Heart right ventricle (tissue), 16 donors: ENCODE results near the gene SREBF2. TPM values are rescaled to one million over a fixed set of nuclear protein-coding genes. Genes with fewer than 3 reads are reported as not detected.

Source experiments
- ATAC-seq, 8 donors: fragments of 200-7000 bp; cut with Tn5 transposase; one replicate each; pipeline ENCODE4 v1.9.1; 2020; ENCODE audit warnings: mild to moderate bottlenecking in 8 of 8, moderate library complexity in 8 of 8, moderate number of reproducible peaks in 1 of 8
- DNase-seq, 2 donors: peaks; one replicate each; pipeline ENCODE4 v3.0.0-alpha.2; 2020
- H3K27ac ChIP-seq, 10 donors: fragments of 200-600 bp; sonication (generic) in 2 of 10; one replicate each; pipeline versions ENCODE4 v1.5.0 to v1.8.0; 2020 to 2022; ENCODE audit warnings: mild to moderate bottlenecking in 3 of 10
- H3K27me3 ChIP-seq, 7 donors: fragments of 200-600 bp; one replicate each; pipeline ENCODE4 v1.8.0; 2021 to 2022; ENCODE audit warnings: mild to moderate bottlenecking in 2 of 7
- H3K36me3 ChIP-seq, 9 donors: fragments of 200-600 bp; sonication (generic) in 1 of 9; one replicate each; pipeline versions ENCODE4 v1.5.0 to v1.8.0; 2020 to 2022; ENCODE audit warnings: mild to moderate bottlenecking in 2 of 9
- H3K4me1 ChIP-seq, 9 donors: fragments of 200-600 bp; sonication (generic) in 1 of 9; one replicate each; pipeline versions ENCODE4 v1.5.0 to v1.8.0; 2020 to 2022; ENCODE audit warnings: mild to moderate bottlenecking in 4 of 9
- H3K4me3 ChIP-seq, 10 donors: fragments of 200-600 bp; sonication (generic) in 2 of 10; one replicate each; pipeline versions ENCODE4 v1.5.0 to v1.8.0; 2020 to 2022; ENCODE audit warnings: mild to moderate bottlenecking in 7 of 10, moderate library complexity in 2 of 10
- H3K9me3 ChIP-seq, 11 donors: fragments of 200-600 bp in 10 of 11; sonication (generic) in 2 of 11; one replicate each; pipeline versions ENCODE4 v1.5.0 to v1.8.0; 2013 to 2022; ENCODE audit warnings: mild to moderate bottlenecking in 2 of 11, control low read depth in 1 of 11, moderate library complexity in 1 of 11
- CTCF ChIP-seq, 9 donors: fragments of 200-600 bp; sonication (generic) in 2 of 9; IDR thresholded peaks; one replicate each; pipeline versions ENCODE4 v1.5.0 to v1.8.0; 2021 to 2022; ENCODE audit warnings: antibody characterized with exemption in 9 of 9, mild to moderate bottlenecking in 5 of 9, moderate library complexity in 1 of 9
- WGBS, 2 donors: extraction: QIAGEN DNeasy Blood & Tissue Kit; methylation state at CpG; one replicate each; pipeline ENCODE4 v1.1.7; 2013; ENCODE audit warnings: inconsistent platforms in 1 of 2; 5-methylcytosine and 5-hydroxymethylcytosine counted together
- intact Hi-C, 10 donors: fragments of 100-400 bp; cut with DNase I; formaldehyde crosslinking; loops; one replicate each; pipeline versions ENCODE4 v1.11.1 to v1.14.2; 2022
- polyA plus RNA-seq, 2 donors: library from polyadenylated mRNA; stranded (reverse); fragments of 200-250 nt; gene quantifications; one replicate each; pipeline ENCODE4 v1.2.3, GENCODE V29; 2013
- total RNA-seq, 10 donors: library from RNA; stranded (reverse); fragmentation: NEBNext Ultra II Directional in 3 of 10; extraction: Animal tissue kit (Norgen Biotek cat#: 25700) in 3 of 10; gene quantifications; one replicate each; pipeline versions ENCODE4 v1.2.1 to v1.2.4, GENCODE V29; 2021 to 2023
- donor health status: Arrhythmogenic right ventricular cardiomyopathy.
- donor health status: ischemic (EF 13 %, LVEDD 7.1; RV severe dilation, severe dysfunction).
- donor health status: healthy with polysubstance abuse.
- donor health status: DM: no; HTN: yes; CAD: no.
- donor health status: DM: no; HTN: no; CAD: no.
- donor health status: ischemic (EF 25% LVEDD 6.9; RV normal size, moderate dysfunction).
- donor health status: ischemic (EF 25% LVEDD 5.7; RV mildly dilated, moderate dysfunction).
- donor health status: healthy.
- donor health status: DM: yes; HTN: yes; CAD: no.
- donor health status: Ischemic cardiomyopathy.
- donor health status: ischemic (EF 35%, LVEDD 5.7; RV mildly dilated, moderate dysfunction).
- donor health status: nonischemic (EF 11% LVEDD 7.7; RV severe dilation, severe dysfunction).
- donor health status: DM: yes; HTN: yes; CAD: no.
- donor health status: PGD.
- donor health status: ischemic (EF 29% LVEDD 5.4; RV normal size, mild dysfunction).
- donor health status: nonischemic (EF 23%, LVEDD 6.1; RV moderate dilation, normal function).

Gene SREBF2
- total and polyA plus RNA-seq, 12 donors: 37.5 to 94.3 (median 71.3) TPM

GRCh38 chr22:41888627-41889200 lies 55.8 kb downstream of the SREBF2 start:
- no peaks in the 10 kb centered on the region for H3K9me3 ChIP-seq
- ATAC-seq: no peak
- peaks cover 0 to 33% (median 11%) of the 10 kb centered on the region in 9 donors for H3K4me1 ChIP-seq
- DNase-seq: no peak
- no peak overlapping the region for H3K27ac ChIP-seq
- peaks cover 4 to 100% (median 46%) of the 10 kb centered on the region in 9 donors for H3K36me3 ChIP-seq
- no peaks in the 10 kb centered on the region for H3K27me3 ChIP-seq
- WGBS, 2 donors: 78 to 83% methylated on average over 4 of the region's 4 CpGs
- TF ChIP-seq CTCF (IDR thresholded peaks at IDR 0.05): no peak
- H3K4me3 ChIP-seq: no peak overlapping the region
- intact Hi-C loops: no loop called here

DNA sequence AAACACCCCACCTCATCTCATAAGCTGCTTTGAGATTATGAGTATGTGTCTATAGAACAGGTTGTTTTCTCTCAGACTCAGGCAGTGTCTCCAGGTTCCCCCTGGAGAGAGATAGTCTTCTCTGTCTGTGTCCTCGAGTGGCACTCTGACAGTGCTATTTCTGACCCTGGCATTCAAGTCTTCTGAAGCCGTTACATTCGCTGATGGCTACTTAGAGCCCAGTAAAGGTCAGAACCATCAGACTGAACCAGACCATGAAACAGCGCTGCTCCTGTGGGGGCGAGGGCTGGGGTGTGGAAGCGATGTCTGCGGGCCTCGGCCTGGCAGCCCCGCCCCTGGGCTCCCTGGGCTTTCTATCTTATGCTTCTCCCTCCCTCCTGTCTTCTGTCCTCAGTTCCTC lies 58.5 kb downstream of the SREBF2 start:
- H3K4me3 ChIP-seq: no peak overlapping the region
- 55 to 74% methylated on average over 9 of the region's 9 CpGs for WGBS, 2 donors
- ATAC-seq: peak; percentile 44 to 90 (median 72)
- H3K27me3 ChIP-seq: no peaks in the 10 kb centered on the region
- no peak for TF ChIP-seq CTCF (IDR thresholded peaks at IDR 0.05)
- H3K27ac ChIP-seq: peak overlapping the region in 9 of 10 donors; percentile 44 to 83 (median 70)
- H3K36me3 ChIP-seq: peaks cover 0 to 100% (median 50%) of the 10 kb centered on the region in 9 donors
- intact Hi-C loops: loop anchor here in 1 of 10 donors (5.0 kb wide), 1 partner anchor 34 kb away; no protein-coding TSS in a partner anchor
- no peak for DNase-seq
- H3K9me3 ChIP-seq: no peaks in the 10 kb centered on the region
- peaks cover 0 to 45% (median 12%) of the 10 kb centered on the region in 9 donors for H3K4me1 ChIP-seq

- peaks cover 0 to 45% (median 12%) of the 10 kb centered on the region in 9 donors for H3K4me1 ChIP-seq
- intact Hi-C loops: loop anchor here in 1 of 10 donors (5.0 kb wide), 1 partner anchor 35 kb away; no protein-coding TSS in a partner anchor
- TF ChIP-seq CTCF (IDR thresholded peaks at IDR 0.05): no peak
- H3K36me3 ChIP-seq: peaks cover 0 to 100% (median 45%) of the 10 kb centered on the region in 9 donors
- ATAC-seq (peak in 1 of 8 donors; percentile 18), DNase-seq (no peak)
- no peaks in the 10 kb centered on the region for H3K27me3 ChIP-seq
- no peaks in the 10 kb centered on the region for H3K9me3 ChIP-seq
- WGBS, 2 donors: 85 to 87% methylated on average over 4 of the region's 4 CpGs
- H3K27ac ChIP-seq: peak overlapping the region in 7 of 10 donors; percentile 22 to 65 (median 42)
- no peak overlapping the region for H3K4me3 ChIP-seq
These were observed 59.8 kb downstream of the SREBF2 start for GRCh38 chr22:41892721-41893120.

GRCh38 chr22:41893591-41894375 lies 60.9 kb downstream of the SREBF2 start:
- ATAC-seq (peak in 5 of 8 donors; percentile 43 to 53 (median 50)), DNase-seq (no peak)
- TF ChIP-seq CTCF (IDR thresholded peaks at IDR 0.05): no peak
- Histone ChIP-seq H3K27me3 (no peaks in the 10 kb centered on the region), H3K36me3 (peaks cover 0 to 100% (median 45%) of the 10 kb centered on the region in 9 donors), H3K4me3 (no peak overlapping the region), H3K4me1 (peaks cover 0 to 55% (median 18%) of the 10 kb centered on the region in 9 donors), H3K9me3 (no peaks in the 10 kb centered on the region), H3K27ac (peak overlapping the region in 8 of 10 donors; percentile 22 to 65 (median 40))
- intact Hi-C loops: loop anchor here in 1 of 10 donors (5.0 kb wide), 1 partner anchor 36 kb away; no protein-coding TSS in a partner anchor
- 53 to 69% methylated on average over 7 of the region's 7 CpGs for WGBS, 2 donors
